GM12875 (cell line): ENCODE measurements around the gene JUN.

ENCODE experiments used
- H3K4me3 ChIP-seq: one replicate; pipeline ENCODE4 v1.5.1; 2011; ENCODE audit warnings: low read depth, low read length, control low read depth
- TF ChIP-seq, protein P1 (sequence below): IDR thresholded peaks from 2 replicates; pipeline ENCODE4 v1.5.1; 2011; ENCODE audit warnings: low read depth, mild to moderate bottlenecking, control low read depth, inconsistent platforms, low read length, moderate library complexity, borderline replicate concordance; ENCODE audit not compliant: insufficient read depth

The JUN gene

DNA sequence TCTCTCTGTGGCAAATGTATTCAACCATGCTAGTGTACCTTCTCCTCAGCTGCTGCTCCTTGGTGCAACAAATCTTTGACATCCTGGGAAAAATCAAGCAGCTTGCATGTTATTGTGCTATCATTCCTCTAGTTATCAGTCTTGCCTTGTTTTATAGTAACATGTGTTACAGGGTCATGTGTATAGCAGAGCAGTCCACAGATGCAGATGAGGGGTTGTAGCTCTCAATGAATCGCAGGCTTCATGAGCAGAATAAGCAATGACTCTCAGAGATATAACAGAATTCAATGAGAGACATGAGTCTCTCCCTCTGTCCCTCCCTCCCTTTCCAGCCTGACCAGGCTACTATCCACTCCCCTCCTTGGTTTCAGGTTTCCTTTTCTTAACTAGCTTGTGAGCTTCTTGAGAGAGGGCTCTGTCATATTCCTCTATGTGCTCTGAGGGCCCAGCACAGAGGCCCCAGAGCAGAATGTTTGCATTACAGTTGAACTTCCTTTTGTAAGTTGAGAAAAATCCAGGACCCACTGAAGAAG, 15.1 kb upstream of the JUN start:
- H3K4me3 ChIP-seq: no peak overlapping the region
- TF ChIP-seq, protein P1, sequence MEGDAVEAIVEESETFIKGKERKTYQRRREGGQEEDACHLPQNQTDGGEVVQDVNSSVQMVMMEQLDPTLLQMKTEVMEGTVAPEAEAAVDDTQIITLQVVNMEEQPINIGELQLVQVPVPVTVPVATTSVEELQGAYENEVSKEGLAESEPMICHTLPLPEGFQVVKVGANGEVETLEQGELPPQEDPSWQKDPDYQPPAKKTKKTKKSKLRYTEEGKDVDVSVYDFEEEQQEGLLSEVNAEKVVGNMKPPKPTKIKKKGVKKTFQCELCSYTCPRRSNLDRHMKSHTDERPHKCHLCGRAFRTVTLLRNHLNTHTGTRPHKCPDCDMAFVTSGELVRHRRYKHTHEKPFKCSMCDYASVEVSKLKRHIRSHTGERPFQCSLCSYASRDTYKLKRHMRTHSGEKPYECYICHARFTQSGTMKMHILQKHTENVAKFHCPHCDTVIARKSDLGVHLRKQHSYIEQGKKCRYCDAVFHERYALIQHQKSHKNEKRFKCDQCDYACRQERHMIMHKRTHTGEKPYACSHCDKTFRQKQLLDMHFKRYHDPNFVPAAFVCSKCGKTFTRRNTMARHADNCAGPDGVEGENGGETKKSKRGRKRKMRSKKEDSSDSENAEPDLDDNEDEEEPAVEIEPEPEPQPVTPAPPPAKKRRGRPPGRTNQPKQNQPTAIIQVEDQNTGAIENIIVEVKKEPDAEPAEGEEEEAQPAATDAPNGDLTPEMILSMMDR: no peak

DNA sequence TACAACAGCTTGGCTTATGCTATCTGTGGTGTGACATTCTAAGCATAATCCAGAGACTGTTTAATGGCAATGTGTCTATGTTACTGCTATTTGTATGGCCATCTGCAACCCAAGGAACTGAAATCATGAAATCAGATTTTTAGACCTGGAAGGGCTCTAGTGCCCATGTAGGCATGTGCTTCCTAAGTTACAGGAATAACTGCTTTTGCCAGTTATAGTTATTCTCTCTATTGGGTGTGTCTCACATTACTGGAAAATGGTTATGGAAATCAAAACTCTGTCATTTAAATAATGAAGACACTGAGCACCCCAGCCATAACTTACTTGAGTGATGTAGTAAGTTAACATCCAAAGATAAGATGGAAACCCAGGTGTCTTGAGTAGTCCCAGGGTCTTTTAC, 12.6 kb upstream of the JUN start:
- TF ChIP-seq, protein P1: no peak
- no peak overlapping the region for H3K4me3 ChIP-seq

DNA sequence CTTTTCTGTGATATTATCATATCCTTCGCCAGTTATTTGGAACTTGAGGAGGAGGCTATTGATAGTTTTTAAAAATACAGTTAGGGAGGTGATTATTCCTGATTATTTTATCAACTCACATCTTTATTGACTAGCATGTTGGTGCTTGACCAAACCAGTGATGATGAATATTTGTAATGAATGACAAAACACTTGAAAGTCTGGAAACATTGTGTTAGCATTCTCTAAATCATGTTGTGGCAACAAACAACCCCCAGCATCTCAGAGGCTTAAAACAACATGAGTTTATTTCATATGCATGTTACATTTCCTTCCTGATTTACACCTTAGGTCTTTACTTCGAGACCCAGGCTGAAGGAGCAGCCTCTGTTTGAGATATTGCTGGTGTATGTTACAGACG, 10.7 kb upstream of the JUN start:
- TF ChIP-seq, protein P1: no peak
- no peak overlapping the region for H3K4me3 ChIP-seq

DNA sequence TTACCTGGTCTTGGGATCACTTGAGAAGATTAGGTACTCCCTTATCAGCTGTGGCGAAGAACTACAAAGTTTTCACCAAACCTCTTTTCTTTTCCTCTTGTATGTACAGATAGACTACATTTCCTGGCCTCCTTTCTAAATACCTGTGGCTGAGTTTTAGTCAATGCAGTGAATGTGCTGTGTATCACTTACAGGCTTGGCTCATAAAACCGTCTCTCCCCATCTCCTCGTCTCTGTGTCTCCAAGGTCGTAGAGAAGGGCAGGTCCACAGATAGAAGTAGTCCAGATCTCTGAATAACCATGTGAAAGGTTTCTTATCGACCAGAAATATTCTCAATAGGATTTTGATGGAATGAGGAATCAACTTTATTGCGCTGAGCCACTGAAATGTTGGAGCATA, 9.0 kb upstream of the JUN start:
- TF ChIP-seq, protein P1: no peak
- no peak overlapping the region for H3K4me3 ChIP-seq

DNA sequence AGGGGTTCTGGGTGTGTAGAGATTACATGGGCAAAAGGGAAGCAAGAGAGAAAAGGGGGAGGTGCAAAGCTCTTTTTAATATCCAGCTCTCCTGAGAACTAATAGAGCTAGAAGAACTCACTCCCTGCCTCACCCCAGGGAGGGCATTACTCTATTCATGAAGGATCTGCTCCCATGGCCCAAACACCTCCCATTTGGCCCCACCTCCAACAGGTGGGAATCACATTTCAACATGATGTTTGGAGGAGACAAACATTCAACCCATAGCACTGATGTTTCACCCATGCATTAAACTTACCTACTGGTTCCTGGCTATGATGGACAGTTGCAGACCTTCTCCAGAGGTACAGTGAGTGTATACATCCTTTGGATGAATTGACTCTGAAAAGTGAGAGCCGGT, 7.3 kb upstream of the JUN start:
- TF ChIP-seq, protein P1: no peak
- no peak overlapping the region for H3K4me3 ChIP-seq

DNA sequence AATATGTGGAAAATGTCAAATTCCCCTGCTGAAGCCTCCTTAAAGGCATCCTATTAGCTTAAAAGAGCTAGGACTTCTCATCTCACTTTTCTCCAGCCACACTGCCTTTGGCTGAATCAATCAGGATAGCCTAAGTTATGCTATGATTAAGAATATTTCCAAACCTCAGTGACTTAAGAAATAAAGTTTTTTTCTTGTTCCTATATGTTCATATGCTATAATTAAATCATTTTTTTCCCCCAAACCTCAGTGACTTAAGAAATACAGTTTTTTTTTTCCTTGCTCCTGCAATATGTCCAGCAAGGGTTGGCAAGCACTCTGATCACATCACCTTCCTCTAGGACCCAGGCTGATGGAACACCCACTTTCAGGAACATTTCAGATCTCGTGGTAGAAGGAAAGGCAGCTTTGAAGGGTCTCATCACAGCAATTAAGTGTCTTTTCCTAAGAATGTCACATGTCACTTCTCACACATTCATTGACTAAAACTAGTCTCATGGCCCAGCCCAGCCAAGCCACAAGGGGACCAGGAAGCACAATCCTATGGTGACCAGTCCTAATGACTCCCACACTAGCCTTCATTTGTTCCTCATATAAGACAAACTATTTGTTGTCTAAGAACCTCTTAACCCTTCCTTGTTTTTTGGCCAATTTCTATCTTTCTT, 6.3 kb upstream of the JUN start:
- H3K4me3 ChIP-seq: no peak overlapping the region
- TF ChIP-seq, protein P1: no peak

DNA sequence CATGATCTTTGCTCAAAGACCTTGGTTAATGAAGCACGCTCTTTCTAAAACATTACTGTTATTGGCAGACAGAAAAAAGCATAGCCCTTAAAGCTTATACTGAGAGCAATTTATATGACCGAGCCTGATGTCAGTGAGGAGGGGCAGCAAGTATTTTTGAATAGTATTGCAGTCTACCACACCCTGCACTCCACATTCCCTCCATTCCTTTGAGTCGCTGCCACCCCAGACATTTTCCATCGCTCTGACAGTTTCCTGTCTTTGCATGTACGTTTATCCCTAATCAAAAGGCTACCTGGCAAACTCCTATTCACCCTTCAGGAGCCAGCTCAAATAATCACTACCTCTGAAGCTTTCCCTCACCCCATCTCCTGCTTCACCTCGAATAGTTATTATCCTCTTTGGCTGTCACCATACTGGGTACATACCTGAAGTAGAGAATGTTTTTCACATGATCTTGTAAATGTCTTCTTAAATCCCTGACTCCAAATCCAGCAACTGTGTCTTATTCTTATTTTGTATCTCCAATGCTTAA, 5.5 kb upstream of the JUN start:
- TF ChIP-seq, protein P1: no peak
- H3K4me3 ChIP-seq: no peak overlapping the region
